ENCODE results near the gene FAM107A. TPM values are rescaled to one million over a fixed set of nuclear protein-coding genes. Genes with fewer than 3 reads are reported as not detected.
A peak's percentile ranks its signal among the peaks of the same experiment; 100 is the strongest.

FAM107A gene
- polyA plus RNA-seq, 3 donors = not detected

- no peak for TF ChIP-seq CTCF (IDR thresholded peaks at IDR 0.05)
- no peak overlapping the region for H3K4me3 Mint-ChIP-seq
- no peak overlapping the region for H3K27ac Mint-ChIP-seq
- no peak overlapping the region for H3K4me2 ChIP-seq (replicated peaks; ENCODE audit: extremely low read depth, low read length, poor library complexity, severe bottlenecking)
- H3K4me1 ChIP-seq (ENCODE audit: control insufficient read depth in 1 of 2, insufficient read depth in 2 of 2, low read length in 2 of 2) = peaks cover 5 to 9% of the 10 kb centered on the region in 2 donors
- no peaks in the 10 kb centered on the region for H3K79me2 ChIP-seq (ENCODE audit: insufficient read depth, low read length)
- H3K9me3 ChIP-seq (replicated peaks in 1 of 2; ENCODE audit: control insufficient read depth in 1 of 2, insufficient read depth in 1 of 2, low read length in 2 of 2) = peaks cover 0 to 21% of the 10 kb centered on the region in 2 donors
- H3K4me3 ChIP-seq (replicated peaks in 1 of 3; ENCODE audit: low read depth in 2 of 3, low read length in 3 of 3) = no peak overlapping the region
- peaks cover 29 to 45% (median 39%) of the 10 kb centered on the region in 3 donors for H3K27me3 Mint-ChIP-seq (ENCODE audit: low read depth in 3 of 3)
- H2AFZ ChIP-seq (ENCODE audit: insufficient read depth, low read depth, low read length, poor library complexity, severe bottlenecking) = no peak overlapping the region
- 62% methylated on average over 5 of the region's 11 CpGs for WGBS (ENCODE audit: insufficient coverage)
- no peak overlapping the region for H3K9ac ChIP-seq (ENCODE audit: insufficient read depth, low read length, poor library complexity, severe bottlenecking)
- intact Hi-C loops (cut with micrococcal nuclease) = no loop called here
- H3K27ac ChIP-seq (ENCODE audit: low read depth in 1 of 2, low read length in 2 of 2) = no peak overlapping the region
- H3K36me3 ChIP-seq (replicated peaks in 1 of 2; ENCODE audit: control insufficient read depth in 1 of 2, insufficient read depth in 2 of 2, low read length in 2 of 2) = no peaks in the 10 kb centered on the region
- no peaks in the 10 kb centered on the region for H4K20me1 ChIP-seq (ENCODE audit: insufficient read depth, low read length)
- H3K27me3 ChIP-seq (ENCODE audit: control insufficient read depth in 2 of 2, insufficient read depth in 2 of 2, low read length in 2 of 2) = peaks cover 19 to 34% of the 10 kb centered on the region in 2 donors
- H3K36me3 Mint-ChIP-seq = peaks cover 4 to 6% of the 10 kb centered on the region in 2 donors
- DNase-seq = no peak
- H3K9me3 Mint-ChIP-seq = peaks cover 0 to 20% (median 13%) of the 10 kb centered on the region in 7 donors
- peaks cover 23% of the 10 kb centered on the region for H3K4me1 Mint-ChIP-seq
These were observed 4.3 kb upstream of the FAM107A start for GRCh38 chr3:58581328-58582091.

GRCh38 chr3:58580826-58581327, 3.7 kb upstream of the FAM107A start:
- Histone ChIP-seq H3K27me3 (ENCODE audit: control insufficient read depth in 2 of 2, insufficient read depth in 2 of 2, low read length in 2 of 2) (peaks cover 12 to 33% of the 10 kb centered on the region in 2 donors), H3K4me1 (ENCODE audit: control insufficient read depth in 1 of 2, insufficient read depth in 2 of 2, low read length in 2 of 2) (peaks cover 5 to 7% of the 10 kb centered on the region in 2 donors), H3K4me3 (replicated peaks in 1 of 3; ENCODE audit: low read depth in 2 of 3, low read length in 3 of 3) (no peak overlapping the region), H3K27ac (ENCODE audit: low read depth in 1 of 2, low read length in 2 of 2) (no peak overlapping the region), H3K79me2 (ENCODE audit: insufficient read depth, low read length) (no peaks in the 10 kb centered on the region), H2AFZ (ENCODE audit: insufficient read depth, low read depth, low read length, poor library complexity, severe bottlenecking) (no peak overlapping the region), H3K9me3 (replicated peaks in 1 of 2; ENCODE audit: control insufficient read depth in 1 of 2, insufficient read depth in 1 of 2, low read length in 2 of 2) (peaks cover 0 to 18% of the 10 kb centered on the region in 2 donors), H3K4me2 (replicated peaks; ENCODE audit: extremely low read depth, low read length, poor library complexity, severe bottlenecking) (no peak overlapping the region), H3K9ac (ENCODE audit: insufficient read depth, low read length, poor library complexity, severe bottlenecking) (no peak overlapping the region), H4K20me1 (ENCODE audit: insufficient read depth, low read length) (no peaks in the 10 kb centered on the region), H3K36me3 (replicated peaks in 1 of 2; ENCODE audit: control insufficient read depth in 1 of 2, insufficient read depth in 2 of 2, low read length in 2 of 2) (no peaks in the 10 kb centered on the region)
- WGBS (ENCODE audit: insufficient coverage) = 60% methylated on average over 2 of the region's 4 CpGs
- intact Hi-C loops (cut with micrococcal nuclease) = no loop called here
- Mint-ChIP-seq H3K9me3 (peaks cover 0 to 15% (median 9%) of the 10 kb centered on the region in 7 donors), H3K36me3 (peaks cover 2 to 4% of the 10 kb centered on the region in 2 donors), H3K27me3 (ENCODE audit: low read depth in 3 of 3) (peaks cover 23 to 43% (median 33%) of the 10 kb centered on the region in 3 donors), H3K4me1 (peaks cover 20% of the 10 kb centered on the region), H3K4me3 (no peak overlapping the region), H3K27ac (peak overlapping the region in 2 of 7 donors; percentile 33 to 35)
- no peak for TF ChIP-seq CTCF (IDR thresholded peaks at IDR 0.05)
- DNase-seq = no peak

Data from CD14-positive monocyte (primary cell).